Vagina (tissue), 2 donors: Measurements from ENCODE around the gene DEFB113.

Experiments used
- POLR2A ChIP-seq, 2 donors: fragments of 450-650 bp; IDR thresholded peaks; one replicate each; pipeline ENCODE4 v1.6.1; 2017; ENCODE audit warnings: antibody characterized with exemption in 2 of 2, mild to moderate bottlenecking in 2 of 2, moderate library complexity in 2 of 2
- POLR2AphosphoS5 ChIP-seq, 2 donors: sonication (generic); formaldehyde crosslinking; IDR thresholded peaks; one replicate each; pipeline ENCODE4 v1.9.0; 2017; ENCODE audit warnings: antibody characterized with exemption in 2 of 2, mild to moderate bottlenecking in 2 of 2, low read depth in 1 of 2; ENCODE audit not compliant: insufficient read depth in 1 of 2
- TF ChIP-seq, protein P1 (sequence below), 3 experiments: fragments of 450-650 bp in 2 of 3; fragments of 200-600 bp in 1 of 3; sonication (generic) in 1 of 3; IDR thresholded peaks; one replicate each; pipeline ENCODE4 v1.5.1; 2017 to 2019; ENCODE audit warnings: antibody characterized with exemption in 3 of 3, mild to moderate bottlenecking in 2 of 3, moderate library complexity in 2 of 3

DNA sequence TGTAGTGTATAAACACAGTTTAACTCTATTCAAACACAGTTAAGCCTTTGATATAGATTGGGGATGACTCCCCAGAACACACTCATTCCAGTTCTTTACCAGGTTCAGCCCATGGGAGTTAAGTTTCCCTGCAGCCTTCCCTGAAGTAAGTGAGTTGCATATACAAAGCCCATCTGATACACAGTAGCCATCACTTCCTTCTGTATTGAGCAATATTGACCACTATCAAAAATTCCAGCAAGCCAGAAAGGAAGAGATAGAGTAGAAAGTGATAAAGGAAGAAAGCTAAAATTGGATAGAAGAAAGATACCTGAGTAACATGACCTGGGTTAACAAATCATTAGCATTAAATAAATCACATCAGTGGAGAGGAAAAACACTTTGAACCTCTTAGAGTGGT lies 40.1 kb downstream of the DEFB113 start:
- no peak for TF ChIP-seq POLR2A (IDR thresholded peaks at IDR 0.05)
- TF ChIP-seq, protein P1, sequence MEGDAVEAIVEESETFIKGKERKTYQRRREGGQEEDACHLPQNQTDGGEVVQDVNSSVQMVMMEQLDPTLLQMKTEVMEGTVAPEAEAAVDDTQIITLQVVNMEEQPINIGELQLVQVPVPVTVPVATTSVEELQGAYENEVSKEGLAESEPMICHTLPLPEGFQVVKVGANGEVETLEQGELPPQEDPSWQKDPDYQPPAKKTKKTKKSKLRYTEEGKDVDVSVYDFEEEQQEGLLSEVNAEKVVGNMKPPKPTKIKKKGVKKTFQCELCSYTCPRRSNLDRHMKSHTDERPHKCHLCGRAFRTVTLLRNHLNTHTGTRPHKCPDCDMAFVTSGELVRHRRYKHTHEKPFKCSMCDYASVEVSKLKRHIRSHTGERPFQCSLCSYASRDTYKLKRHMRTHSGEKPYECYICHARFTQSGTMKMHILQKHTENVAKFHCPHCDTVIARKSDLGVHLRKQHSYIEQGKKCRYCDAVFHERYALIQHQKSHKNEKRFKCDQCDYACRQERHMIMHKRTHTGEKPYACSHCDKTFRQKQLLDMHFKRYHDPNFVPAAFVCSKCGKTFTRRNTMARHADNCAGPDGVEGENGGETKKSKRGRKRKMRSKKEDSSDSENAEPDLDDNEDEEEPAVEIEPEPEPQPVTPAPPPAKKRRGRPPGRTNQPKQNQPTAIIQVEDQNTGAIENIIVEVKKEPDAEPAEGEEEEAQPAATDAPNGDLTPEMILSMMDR (IDR thresholded peaks at IDR 0.05), result no peak
- no peak for TF ChIP-seq POLR2AphosphoS5 (IDR thresholded peaks at IDR 0.05; ENCODE audit: insufficient read depth in 1 of 2, low read depth in 1 of 2)
